ENCODE results near the gene PPFIA1. TPM values are rescaled to one million over a fixed set of nuclear protein-coding genes. Genes with fewer than 3 reads are reported as not detected.
"Not testable (repeated sequence)": the region's sequence is repeated elsewhere in the genome, so short reads cannot be mapped to it uniquely, and the experiment has no call there.

The PPFIA1 gene
- total RNA-seq, 1 experiment from 2014 or later = 45.1 TPM

DNA sequence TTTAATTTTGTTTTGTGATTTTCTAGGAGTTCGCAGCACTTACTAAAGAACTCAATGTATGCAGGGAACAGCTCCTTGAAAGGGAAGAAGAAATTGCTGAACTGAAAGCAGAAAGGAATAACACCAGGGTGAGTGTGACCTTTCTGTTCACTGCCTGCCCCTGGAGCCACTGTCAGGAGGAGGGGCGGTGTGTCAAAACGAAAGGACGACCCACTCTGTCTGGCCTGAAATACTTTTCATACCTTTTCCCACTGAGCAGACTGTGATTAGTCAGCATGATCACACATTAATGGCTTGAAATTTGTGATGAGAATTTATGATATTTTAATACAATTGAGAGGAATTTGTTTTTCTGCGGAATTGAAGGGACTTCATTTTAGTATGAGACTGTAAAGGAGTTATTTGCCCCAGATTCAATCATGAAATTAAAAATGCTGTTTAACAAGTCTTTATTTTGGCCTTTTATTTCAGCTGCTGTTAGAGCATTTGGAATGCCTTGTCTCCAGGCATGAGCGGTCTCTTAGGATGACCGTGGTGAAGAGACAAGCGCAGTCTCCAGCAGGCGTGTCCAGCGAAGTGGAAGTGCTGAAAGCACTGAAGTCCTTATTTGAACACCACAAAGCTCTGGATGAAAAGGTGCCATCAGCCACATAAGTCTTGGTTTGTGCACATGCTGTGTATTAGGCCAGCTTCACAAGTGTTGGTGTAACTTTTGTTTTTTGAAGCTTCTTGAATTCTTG is 54.1 kb downstream of the PPFIA1 start:
- no peak for DNase-seq (ENCODE audit: low read depth)

GRCh38 chr11:70325824-70326223 is 55.3 kb downstream of the PPFIA1 start:
- DNase-seq (ENCODE audit: low read depth) = no peak

DNA sequence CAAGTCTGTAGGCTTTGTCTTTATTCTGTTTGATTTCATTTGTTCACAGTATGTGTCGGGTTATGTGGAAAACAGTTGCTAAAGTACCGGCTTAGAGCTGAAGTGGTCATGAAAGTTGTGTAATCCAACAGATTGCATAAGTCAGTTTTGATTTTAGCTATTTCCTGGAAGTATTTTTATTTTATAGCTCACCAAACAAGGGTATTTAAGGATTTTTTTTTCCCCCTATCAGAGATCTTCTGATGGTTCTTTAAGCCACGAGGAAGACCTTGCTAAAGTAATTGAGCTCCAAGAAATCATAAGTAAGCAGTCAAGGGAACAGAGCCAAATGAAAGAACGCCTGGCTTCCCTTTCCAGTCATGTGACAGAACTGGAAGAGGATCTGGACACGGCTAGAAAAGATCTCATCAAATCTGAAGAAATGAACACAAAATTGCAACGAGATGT is 55.9 kb downstream of the PPFIA1 start:
- DNase-seq (ENCODE audit: low read depth) = peak; percentile 66

DNA sequence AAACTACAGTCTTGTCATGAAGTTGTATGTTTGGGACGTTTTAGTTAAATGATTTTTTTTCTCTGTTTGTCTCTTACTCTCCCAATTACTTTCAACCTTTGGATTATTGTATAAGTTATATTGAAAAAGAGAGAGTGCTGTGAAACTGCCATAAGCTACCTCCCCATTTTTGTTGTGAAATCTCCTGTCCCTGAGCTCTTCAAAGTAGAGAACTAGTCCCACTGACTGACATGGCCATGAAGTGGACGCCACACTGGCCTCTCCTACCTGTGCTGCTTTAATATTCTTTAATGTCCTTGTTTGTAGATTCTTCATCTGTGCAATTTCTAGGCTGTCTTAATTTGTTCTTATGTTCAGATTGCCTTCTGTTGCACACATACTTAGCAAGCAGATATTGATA is 56.3 kb downstream of the PPFIA1 start:
- DNase-seq (ENCODE audit: low read depth) = no peak

DNA sequence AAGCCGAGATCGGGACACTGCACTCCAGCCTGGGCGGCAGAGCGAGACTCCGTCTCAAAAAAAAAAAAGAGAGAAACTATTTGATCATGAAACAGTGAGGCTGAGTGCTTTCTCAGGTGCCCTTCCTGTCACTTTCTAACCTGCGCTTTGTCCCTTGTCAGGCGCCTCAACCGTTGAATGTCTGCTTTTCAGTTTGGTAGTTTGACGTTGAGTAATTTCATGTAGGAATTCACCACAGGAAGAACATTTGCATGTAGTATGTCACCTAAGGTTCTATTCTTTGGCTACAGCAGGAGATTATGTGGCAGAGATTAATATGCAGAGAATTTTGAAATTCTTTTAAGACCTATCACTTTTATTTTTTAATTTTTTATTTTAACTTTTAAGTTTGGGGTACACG is 57.2 kb downstream of the PPFIA1 start:
- DNase-seq (ENCODE audit: low read depth) = no peak

DNA sequence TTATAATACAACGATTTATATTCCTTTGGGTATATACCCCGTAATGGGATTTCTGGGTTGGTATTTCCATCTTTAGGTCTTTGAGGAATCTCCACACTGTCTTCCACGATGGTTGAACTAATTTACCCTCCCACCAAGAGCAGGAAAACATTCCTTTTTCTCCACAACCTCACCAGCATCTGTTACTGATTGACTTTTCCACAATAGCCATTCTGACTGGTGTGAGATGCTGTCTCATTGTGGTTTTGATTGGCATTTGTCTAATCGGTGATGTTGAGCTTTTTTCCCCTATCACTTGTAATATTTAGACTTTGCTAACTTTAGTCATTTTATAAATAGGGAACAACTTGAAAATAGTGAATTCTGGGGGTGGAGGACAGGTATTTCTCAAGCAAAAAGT is 58.1 kb downstream of the PPFIA1 start:
- no peak for DNase-seq (ENCODE audit: low read depth)

DNA sequence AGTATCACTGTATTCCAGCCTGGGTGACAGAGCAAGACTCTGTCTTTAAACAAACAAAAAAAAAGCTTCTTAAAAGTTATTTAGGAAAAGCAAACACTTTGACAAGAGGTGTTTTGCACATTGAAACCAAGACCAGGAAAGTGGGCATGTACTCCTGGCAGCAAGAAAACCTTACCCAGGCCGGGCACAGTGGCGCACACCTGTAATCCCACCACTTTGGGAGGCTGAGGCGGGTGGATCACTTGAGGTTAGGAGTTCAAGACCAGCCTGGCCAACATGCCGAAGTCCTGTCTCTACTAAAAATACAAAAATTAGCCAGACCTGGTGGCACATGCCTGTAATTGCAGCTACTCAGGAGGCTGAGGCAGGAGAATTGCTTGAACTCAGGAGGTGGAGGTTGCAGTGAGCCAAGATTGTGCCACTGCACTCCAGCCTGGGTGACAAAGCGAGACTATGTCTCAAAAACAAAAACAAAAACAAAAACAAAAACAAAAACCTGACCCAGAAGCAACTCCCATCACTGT is 60.9 kb downstream of the PPFIA1 start:
- DNase-seq (ENCODE audit: low read depth) = not testable (repeated sequence)

DNA sequence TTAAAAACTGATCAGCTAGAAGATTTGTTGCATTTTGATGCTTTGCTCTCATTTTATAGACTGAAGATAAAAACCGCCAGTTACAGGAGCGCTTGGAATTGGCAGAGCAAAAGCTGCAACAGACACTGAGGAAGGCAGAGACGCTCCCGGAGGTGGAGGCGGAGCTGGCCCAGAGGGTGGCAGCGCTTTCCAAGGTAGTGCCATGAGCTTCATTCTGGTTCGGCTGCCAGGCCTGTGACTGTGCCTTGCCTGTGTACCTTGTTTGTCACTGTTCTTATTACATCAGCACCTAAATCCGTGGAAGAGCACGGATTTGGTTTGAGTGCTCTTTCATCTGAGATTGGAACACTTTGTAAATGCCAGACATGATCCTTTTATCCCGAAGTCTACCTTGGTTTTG is 61.4 kb downstream of the PPFIA1 start:
- no peak for DNase-seq (ENCODE audit: low read depth)

GRCh38 chr11:70332567-70332966 is 62.1 kb downstream of the PPFIA1 start:
- DNase-seq (ENCODE audit: low read depth) = no peak

DNA sequence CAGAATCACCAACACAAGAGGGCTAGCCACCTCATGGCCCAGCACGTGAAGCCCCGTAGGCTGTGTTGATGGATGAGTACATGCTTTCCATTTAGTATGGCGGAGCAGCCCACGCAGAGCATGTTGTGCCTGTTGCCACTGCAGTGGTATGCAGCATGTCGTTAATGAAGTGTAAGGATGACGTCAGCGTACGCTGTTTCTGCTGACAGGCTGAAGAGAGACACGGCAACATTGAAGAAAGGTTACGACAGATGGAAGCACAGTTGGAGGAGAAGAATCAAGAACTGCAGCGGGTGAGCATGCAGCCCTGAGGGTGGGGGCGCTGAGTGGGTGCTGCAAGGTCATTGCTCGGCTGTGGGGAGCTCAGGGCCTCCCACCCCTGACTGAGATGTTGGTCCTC is 62.8 kb downstream of the PPFIA1 start:
- DNase-seq (ENCODE audit: low read depth) = no peak

DNA sequence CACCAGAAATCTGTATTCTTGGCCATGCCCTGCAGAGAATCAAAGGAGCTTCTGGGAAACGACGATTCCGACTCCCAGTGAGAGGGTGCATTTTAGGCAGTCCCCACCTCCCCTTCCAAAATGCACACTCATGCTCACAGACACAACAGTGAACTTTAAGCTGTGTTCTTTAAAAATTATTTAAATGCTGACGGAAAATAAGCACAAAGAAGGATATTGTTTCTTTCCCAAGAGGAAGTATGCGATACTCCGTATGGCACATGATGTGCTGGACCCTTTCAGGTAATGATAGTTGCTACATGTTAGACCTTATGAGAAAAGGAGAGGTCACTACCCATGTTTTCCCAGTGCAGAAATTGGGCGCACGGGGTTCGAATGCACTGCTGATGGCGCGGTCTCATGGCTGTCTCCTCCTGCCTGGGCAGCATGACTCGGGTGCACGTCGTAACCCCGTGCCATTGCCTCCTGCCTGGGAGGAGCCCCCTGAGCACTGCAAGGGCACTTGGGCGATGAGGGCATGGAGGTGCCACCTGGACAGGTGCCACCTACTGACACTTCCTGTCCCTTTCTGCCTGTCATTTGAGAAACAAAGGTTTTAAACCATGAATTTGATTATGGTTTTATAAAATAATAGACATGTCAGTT is 64.0 kb downstream of the PPFIA1 start:
- no peak for DNase-seq (ENCODE audit: low read depth)

GRCh38 chr11:70335511-70335910 is 65.0 kb downstream of the PPFIA1 start:
- no peak for DNase-seq (ENCODE audit: low read depth)

- DNase-seq (ENCODE audit: low read depth) = no peak
Measured at GRCh38 chr11:70338594-70338993, 68.1 kb downstream of the PPFIA1 start.

GRCh38 chr11:70339066-70339465 is 68.6 kb downstream of the PPFIA1 start:
- DNase-seq (ENCODE audit: low read depth) = no peak

DNA sequence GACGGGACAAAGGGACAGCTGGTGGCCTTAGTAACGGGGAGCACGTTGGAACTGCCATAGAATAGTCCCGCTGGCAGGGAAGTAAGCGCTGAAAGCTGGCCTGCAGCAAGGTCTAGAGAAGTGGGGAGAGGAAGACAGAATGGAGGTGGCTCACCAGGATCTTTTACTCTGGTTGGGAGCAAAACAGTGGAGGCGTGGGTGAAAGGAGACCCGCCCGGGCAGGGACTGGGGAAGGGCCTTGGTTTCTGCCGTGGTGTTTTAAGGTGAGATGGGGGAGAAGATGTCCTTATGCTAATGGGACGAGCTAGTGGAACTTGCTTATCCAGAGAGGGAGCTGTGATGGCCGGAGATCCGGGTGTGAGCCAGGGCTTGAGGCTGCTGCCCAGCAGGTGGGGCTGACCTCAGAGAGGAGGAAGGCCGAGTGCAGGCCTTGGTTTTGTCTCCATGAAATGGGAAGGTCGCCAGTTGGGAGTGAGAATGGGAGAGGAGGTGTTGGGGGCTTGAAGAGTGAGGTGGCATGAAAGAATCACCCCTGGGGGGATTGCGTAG is 71.5 kb downstream of the PPFIA1 start:
- no peak for DNase-seq (ENCODE audit: low read depth)

DNA sequence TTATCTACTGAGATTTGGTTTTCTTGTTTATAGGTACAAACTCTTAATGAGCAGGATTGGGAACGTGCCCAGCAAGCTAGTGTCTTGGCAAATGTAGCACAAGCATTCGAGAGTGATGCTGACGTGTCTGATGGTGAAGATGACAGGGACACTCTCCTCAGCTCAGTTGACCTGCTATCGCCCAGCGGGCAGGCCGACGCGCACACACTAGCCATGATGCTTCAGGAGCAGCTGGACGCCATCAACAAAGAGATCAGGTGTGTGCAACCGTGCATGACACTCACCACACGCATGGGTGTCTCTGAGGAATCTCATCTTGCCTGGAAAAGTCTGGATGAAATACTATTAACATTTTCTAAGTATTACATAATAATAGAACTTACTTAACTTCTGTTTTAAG is 73.1 kb downstream of the PPFIA1 start:
- DNase-seq (ENCODE audit: low read depth) = no peak

GRCh38 chr11:70348191-70348590 is 77.7 kb downstream of the PPFIA1 start:
- DNase-seq (ENCODE audit: low read depth) = no peak

GRCh38 chr11:70348608-70349007 is 78.1 kb downstream of the PPFIA1 start:
- DNase-seq (ENCODE audit: low read depth) = no peak

GRCh38 chr11:70351646-70352045 is 81.2 kb downstream of the PPFIA1 start:
- no peak for DNase-seq (ENCODE audit: low read depth)

DNA sequence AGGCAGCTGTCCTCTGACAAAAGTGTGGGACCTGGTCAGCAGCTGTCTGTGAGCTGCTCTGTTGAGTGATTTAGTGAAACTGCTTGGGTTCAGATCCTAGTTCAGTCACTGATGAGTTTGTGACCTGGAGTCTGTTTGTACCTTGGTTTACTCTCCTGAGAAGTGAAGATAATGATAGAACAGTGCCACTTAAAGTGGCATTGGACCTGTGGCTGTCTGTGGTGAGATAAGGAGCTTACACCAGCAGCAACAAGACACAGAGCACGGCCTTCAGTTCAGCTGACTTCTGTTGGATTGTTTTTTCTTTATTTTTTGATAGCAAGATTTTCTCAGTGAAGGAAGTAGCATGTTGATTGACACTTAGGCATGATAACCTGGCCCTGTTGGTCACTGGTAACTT is 81.6 kb downstream of the PPFIA1 start:
- DNase-seq (ENCODE audit: low read depth) = no peak

- DNase-seq (ENCODE audit: low read depth) = no peak
Measured at GRCh38 chr11:70352601-70353000, 82.1 kb downstream of the PPFIA1 start.

- DNase-seq (ENCODE audit: low read depth) = no peak
Measured at GRCh38 chr11:70353329-70353728, 82.8 kb downstream of the PPFIA1 start.
